ENCODE measurements around the gene SURF2.
"Not testable (repeated sequence)": the region's sequence is repeated elsewhere in the genome, so short reads cannot be mapped to it uniquely, and the experiment has no call there.

The SURF2 gene

DNA sequence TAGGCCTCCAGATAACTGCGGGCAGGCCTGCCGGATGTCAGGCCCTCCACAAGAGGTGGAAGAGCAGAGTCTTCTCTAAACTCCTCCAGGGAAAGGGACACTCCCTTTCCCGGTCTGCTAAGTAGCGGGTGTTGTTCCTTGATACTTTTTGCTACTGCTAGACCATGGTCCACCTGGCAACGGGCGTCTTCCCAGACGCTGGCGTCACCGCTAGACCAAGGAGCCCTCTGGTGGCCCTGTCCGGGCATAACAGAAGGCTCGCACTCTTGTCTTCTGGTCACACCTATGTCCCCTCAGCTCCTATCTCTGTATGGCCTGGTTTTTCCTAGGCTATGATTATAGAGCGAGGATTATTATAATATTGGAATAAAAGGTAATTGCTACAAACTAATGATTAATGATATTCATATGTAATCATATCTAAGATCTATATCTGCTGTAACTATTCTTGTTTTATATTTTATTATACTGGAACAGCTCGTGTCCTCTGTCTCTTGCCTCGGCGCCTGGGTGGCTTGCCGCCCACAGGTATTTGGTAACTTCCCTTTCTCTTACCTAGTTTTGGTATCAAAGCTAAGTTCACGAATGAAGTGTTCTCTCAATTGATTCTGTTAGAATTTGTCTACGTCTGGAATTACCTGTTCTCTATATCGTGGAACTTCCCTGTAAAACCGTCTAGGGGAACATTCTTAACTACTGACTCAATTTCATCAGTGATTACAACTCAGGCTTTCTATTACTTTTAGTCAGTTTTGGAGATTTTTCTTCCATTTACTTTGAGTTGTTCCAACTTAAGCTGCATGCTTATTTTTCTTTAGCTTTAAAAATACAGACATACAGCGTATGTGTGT, 26.8 kb upstream of the SURF2 start:
- not testable (repeated sequence) for H3K4me3 ChIP-seq (ENCODE audit: low read depth, low read length); H3K27ac ChIP-seq; H3K27me3 ChIP-seq (ENCODE audit: insufficient read depth, low read depth, severe bottlenecking); H3K9me3 ChIP-seq (ENCODE audit: severe bottlenecking)
- DNase-seq: peak; percentile 45
- TF ChIP-seq, protein P1, sequence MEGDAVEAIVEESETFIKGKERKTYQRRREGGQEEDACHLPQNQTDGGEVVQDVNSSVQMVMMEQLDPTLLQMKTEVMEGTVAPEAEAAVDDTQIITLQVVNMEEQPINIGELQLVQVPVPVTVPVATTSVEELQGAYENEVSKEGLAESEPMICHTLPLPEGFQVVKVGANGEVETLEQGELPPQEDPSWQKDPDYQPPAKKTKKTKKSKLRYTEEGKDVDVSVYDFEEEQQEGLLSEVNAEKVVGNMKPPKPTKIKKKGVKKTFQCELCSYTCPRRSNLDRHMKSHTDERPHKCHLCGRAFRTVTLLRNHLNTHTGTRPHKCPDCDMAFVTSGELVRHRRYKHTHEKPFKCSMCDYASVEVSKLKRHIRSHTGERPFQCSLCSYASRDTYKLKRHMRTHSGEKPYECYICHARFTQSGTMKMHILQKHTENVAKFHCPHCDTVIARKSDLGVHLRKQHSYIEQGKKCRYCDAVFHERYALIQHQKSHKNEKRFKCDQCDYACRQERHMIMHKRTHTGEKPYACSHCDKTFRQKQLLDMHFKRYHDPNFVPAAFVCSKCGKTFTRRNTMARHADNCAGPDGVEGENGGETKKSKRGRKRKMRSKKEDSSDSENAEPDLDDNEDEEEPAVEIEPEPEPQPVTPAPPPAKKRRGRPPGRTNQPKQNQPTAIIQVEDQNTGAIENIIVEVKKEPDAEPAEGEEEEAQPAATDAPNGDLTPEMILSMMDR (IDR thresholded peaks at IDR 0.05; ENCODE audit: low read depth, low read length): peak; percentile 59; the same call in 1 of the 2 replicates
- peaks cover 48% of the 10 kb centered on the region for H3K36me3 ChIP-seq

DNA sequence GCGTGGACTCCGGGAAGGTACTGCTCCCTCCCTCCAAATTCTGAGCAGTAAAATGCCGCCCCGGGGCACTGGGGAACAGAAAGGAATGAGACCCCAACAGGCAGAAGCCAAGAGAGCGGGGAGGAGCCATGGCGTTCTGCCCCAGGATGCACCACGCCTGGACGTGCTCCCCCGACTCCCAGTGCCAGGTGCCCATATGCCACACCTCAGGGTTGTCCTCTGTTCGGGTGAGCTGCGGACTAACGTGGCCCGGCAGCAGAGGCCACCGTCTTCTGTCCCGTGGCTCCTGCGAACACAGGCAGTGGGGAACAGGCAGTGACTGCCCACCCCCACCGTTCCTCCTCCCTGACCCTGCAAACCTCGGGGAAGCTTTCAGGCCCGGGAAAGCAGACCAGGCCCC, 25.1 kb upstream of the SURF2 start:
- TF ChIP-seq, protein P1 (IDR thresholded peaks at IDR 0.05; ENCODE audit: low read depth, low read length): no peak
- Histone ChIP-seq H3K9me3 (ENCODE audit: severe bottlenecking) (no peaks in the 10 kb centered on the region), H3K4me3 (ENCODE audit: low read depth, low read length) (no peak overlapping the region), H3K27ac (no peak overlapping the region), H3K36me3 (peaks cover 54% of the 10 kb centered on the region), H3K27me3 (ENCODE audit: insufficient read depth, low read depth, severe bottlenecking) (no peaks in the 10 kb centered on the region)
- no peak for DNase-seq

DNA sequence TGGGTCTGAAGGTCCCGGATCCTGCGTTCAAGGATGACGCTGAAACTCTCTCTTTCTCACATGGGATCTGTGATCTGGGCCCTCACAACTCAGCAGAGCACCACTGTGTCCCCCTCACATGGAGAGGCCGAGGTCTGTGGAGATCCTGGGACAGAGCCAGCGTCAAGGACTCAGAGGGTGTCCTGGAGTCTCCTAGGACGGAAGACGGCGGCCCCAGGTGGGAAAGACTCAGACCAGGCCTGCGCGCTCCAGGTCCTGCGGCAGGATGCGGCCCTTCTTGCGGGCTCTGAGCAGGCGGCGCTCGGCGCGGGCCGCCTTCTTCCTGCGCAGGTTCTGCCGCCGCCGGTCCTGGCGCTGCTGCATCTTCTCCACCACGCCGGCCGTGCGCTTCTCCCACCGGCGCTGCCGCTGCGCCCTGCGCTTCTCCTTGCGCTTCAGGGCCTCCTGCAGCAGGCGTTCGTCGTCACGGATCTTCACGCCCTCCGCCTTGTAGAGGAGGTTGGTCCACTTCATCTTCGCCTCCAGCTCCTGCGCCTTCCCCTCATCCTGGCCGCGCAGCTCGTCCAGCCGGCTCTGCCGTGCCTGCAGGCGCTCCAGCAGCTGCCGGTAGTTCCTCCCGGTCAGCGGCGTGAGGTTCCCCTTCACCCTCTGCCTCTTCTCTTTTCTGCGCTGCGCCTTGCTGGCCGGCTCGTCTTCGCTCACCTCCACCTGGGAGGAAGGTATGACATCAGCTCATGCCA, 24.5 kb upstream of the SURF2 start:
- Histone ChIP-seq H3K27ac (no peak overlapping the region), H3K27me3 (ENCODE audit: insufficient read depth, low read depth, severe bottlenecking) (no peaks in the 10 kb centered on the region), H3K36me3 (peaks cover 54% of the 10 kb centered on the region), H3K4me3 (ENCODE audit: low read depth, low read length) (no peak overlapping the region), H3K9me3 (ENCODE audit: severe bottlenecking) (no peaks in the 10 kb centered on the region)
- TF ChIP-seq, protein P1 (IDR thresholded peaks at IDR 0.05; ENCODE audit: low read depth, low read length): no peak
- no peak for DNase-seq

DNA sequence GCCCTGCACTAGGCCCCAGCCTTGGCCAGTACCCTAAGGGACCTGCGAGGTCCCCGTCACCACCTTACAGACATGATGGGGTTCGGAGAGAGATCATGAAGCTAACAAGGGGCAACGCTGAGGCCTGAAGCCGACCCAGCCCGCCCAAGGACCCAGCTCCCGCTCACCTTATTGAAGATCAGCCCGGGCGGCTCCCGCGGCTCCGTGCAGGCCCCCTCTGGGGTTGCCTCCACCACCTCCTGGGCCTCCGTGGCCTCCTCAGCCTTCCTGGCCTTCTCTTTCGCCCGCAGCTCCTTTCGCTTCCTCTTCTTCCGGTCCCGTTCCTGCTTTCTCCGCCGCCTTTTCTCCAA, 24.0 kb upstream of the SURF2 start:
- no peaks in the 10 kb centered on the region for H3K27me3 ChIP-seq (ENCODE audit: insufficient read depth, low read depth, severe bottlenecking)
- peaks cover 54% of the 10 kb centered on the region for H3K36me3 ChIP-seq
- DNase-seq: no peak
- no peak overlapping the region for H3K27ac ChIP-seq
- no peaks in the 10 kb centered on the region for H3K9me3 ChIP-seq (ENCODE audit: severe bottlenecking)
- no peak overlapping the region for H3K4me3 ChIP-seq (ENCODE audit: low read depth, low read length)
- TF ChIP-seq, protein P1 (IDR thresholded peaks at IDR 0.05; ENCODE audit: low read depth, low read length): no peak

DNA sequence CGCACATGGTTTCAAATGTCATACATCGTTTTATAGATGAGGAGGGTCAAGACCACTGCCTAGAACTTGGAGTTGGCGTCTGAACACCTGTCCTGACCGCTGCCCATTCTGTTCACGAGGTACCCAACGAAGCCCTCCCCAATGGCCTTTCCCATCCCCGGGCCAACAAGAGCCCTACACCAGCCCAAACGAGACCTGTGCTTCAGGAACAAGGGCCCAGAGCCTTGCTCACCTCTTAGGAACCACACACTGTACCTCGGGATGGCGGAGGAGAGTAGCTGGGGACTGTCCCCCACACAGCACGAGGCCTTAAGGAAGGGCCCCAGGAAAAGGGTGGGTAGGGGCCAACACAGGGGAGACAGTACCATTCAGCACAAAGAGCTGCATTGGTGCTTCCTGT, 23.3 kb upstream of the SURF2 start:
- Histone ChIP-seq H3K36me3 (peaks cover 54% of the 10 kb centered on the region), H3K9me3 (ENCODE audit: severe bottlenecking) (no peaks in the 10 kb centered on the region), H3K27me3 (ENCODE audit: insufficient read depth, low read depth, severe bottlenecking) (no peaks in the 10 kb centered on the region), H3K27ac (no peak overlapping the region), H3K4me3 (ENCODE audit: low read depth, low read length) (no peak overlapping the region)
- no peak for DNase-seq
- TF ChIP-seq, protein P1 (IDR thresholded peaks at IDR 0.05; ENCODE audit: low read depth, low read length): no peak
